ENCODE results near the gene ERMARD.

GRCh38 chr6:169791721-169792131, 40.3 kb downstream of the ERMARD start:
- TF ChIP-seq GATA2 (IDR thresholded peaks at IDR 0.05; ENCODE audit: low read depth, low read length) (no peak), GATA3 (IDR thresholded peaks at IDR 0.05; ENCODE audit: low read depth, low read length) (no peak)
